Left kidney (tissue), 2 donors: ENCODE data around the gene RAMP2. TPM values are rescaled to one million over a fixed set of nuclear protein-coding genes. Genes with fewer than 3 reads are reported as not detected.

Experiments used
- DNase-seq: peaks from one replicate; pipeline ENCODE4 v3.0.0-alpha.2; 2013
- polyA plus RNA-seq: library from polyadenylated mRNA; unstranded; fragments of 120-200 nt; gene quantifications from one replicate; pipeline ENCODE4 v1.2.1, GENCODE V29; 2013; ENCODE audit not compliant: insufficient read length

RAMP2 gene
- polyA plus RNA-seq, 1 donor: 70.0 TPM

GRCh38 chr17:42784811-42785592 lies 24.0 kb downstream of the RAMP2 start:
- DNase-seq: no peak

GRCh38 chr17:42787266-42787665 lies 26.2 kb downstream of the RAMP2 start:
- no peak for DNase-seq

- DNase-seq: no peak
These were observed 30.9 kb downstream of the RAMP2 start for GRCh38 chr17:42791948-42792347.

DNA sequence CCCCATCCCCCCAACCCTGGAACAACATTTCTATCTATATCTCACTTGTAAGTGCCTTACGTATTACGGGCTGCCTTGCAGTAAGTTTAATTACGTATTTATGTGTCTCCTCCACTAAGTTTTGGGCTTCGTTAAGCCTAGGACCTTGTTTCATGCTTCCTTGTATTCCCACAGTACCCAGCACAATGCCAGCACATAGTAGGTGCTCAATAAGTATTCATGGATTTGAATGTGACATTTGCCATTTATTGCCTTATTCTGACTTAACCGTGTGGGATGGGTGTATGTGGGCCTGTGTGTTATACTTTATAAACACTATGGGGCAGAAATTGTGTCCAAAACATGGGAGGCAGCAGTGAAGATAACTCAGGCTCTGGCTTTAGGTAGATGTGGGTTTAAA lies 31.5 kb downstream of the RAMP2 start:
- no peak for DNase-seq

DNA sequence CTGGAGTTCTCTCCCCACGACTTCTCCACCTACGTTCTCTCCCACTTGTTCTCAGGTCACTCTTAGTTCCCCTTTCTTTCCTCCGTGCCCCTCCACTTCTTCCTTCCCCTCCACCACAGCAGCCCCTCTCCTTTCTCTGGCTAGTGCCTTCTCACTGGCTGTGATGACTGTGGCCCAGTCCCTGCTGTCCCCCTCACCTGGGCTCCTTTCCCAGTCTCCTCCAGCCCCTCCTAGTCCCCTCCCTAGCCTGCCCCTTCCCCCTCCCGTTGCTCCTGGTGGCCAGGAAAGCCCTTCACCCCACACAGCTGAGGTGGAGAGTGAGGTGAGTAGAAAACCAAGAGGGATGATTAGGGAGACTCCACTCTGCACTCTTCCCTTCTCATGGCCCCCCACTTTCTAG lies 34.0 kb downstream of the RAMP2 start:
- no peak for DNase-seq

DNA sequence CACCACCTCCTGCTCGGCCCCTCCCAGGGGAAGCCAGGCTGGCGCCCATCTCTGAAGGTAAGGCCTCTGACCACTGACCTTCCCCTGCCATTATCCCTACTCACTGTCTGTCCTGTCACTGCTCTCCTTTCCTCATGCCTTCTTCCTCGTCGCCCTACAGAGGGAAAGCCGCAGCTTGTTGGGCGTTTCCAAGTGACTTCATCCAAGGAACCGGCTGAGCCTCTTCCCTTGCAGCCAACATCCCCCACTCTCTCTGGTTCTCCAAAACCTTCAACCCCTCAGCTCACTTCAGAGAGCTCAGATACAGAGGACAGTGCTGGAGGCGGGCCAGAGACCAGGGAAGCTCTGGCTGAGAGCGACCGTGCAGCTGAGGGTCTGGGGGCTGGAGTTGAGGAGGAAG lies 34.4 kb downstream of the RAMP2 start:
- no peak for DNase-seq

DNA sequence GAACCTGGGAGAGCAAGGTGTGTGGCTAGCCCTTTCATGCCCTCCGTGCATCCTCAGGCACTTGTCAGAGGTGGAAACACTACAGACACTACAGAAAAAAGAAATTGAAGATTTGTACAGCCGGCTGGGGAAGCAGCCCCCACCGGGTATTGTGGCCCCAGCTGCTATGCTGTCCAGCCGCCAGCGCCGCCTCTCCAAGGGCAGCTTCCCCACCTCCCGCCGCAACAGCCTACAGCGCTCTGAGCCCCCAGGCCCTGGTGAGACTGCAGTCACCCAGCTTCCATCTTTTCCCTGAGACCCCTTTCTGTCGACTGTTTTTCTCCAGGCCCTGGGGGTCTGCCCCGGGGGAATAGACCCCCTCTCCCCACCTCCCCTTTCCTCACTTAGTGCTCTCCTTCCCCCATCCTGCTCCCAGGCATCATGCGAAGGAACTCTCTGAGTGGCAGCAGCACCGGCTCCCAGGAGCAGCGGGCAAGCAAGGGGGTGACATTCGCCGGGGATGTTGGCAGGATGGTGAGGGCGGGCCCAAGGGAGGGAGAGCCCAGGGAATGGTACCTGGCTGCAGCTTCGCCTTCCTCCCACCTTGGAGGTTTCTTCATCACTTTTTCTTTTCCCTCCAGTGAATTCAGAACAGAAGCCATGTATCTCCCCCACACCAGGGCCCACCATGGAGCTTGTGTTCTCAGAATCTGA lies 35.2 kb downstream of the RAMP2 start:
- no peak for DNase-seq

GRCh38 chr17:42797067-42798007 lies 36.3 kb downstream of the RAMP2 start:
- DNase-seq: no peak

DNA sequence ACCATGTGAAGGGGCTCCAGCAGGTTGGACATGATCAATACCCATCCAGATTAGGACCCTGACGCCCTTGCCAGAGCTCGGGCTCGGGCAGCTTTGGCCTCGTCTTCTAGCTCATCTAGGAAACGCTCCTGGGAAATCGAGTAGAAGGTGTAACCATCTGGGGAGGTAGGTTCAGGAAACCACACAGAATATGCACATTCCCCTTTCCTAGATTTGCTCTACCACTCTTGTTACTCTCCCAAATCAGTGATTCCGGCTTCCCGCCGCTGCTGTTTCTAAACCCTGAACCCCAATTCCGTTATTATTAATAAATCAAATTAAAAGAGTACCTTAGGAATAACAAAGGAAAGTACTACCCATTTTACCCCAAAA lies 37.0 kb downstream of the RAMP2 start:
- no peak for DNase-seq

- peak; percentile 83 for DNase-seq
These were observed 37.7 kb downstream of the RAMP2 start, which contains the start of the genes CNTD1 and COA3 for GRCh38 chr17:42798383-42799380. Gene CNTD1 (plus strand): TSS chr17:42798861. CDS start chr17:42799068, 207 bp downstream. Gene COA3 (minus strand): TSS chr17:42798704. CDS start chr17:42798681, 23 bp downstream.

DNA sequence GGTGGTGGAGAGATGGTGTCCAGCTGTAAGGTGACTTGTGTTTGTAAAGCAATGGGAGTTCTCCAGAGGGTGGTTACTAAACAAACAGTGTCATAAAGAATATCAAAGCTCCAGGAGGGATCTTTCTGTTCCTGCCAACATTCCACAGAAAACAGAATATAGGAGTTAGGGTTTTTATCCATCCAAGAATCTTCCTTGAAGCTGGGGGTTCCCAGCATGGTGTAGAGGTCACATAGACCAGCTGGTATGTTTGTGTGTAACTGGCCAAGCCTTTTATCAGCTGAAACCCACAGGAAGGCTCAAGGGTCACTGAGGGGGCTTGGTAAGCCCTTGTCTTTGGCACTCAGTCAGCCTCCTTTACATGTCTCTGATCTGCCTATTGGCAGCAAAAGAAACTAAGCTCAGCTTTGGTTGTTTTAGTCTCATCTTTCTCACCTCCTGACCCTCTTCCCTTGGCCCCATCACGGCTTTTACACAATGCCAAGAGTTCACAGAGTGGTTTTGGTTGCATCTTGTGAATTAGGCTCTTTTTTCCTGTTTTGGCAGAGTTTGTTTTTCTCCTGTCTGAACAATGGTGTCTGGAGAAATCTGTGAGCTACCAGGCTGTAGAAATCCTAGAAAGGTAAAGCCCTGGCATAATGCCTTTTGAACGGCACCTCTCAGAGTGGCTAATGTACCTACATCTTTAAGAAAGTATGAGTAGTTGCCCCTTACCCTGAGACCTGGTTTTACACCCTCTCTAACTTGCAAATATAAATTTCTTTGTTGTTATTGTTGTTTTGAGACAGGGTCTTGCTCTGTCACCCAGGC lies 42.3 kb downstream of the RAMP2 start:
- DNase-seq: no peak

DNA sequence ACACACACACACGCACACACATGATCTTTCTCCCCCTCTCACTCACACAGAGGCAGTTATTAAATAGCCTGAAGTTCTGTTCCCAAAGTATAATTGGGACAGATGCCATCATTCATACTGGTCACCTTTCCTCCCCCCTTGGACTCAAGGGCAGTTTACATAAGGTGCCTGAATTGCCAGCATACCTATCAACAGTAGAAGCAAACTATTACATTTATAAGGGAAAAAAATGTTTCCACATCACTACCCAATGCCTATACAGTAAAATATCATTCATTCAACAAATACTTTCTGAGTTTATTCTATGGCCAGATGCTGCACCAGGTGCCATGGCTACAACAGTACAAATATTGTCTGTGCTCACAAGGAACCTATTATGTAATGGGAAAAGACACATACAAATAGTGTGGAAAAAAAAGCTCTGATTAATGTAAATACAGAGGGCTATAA lies 43.9 kb downstream of the RAMP2 start:
- no peak for DNase-seq

GRCh38 chr17:42806249-42806648 lies 45.2 kb downstream of the RAMP2 start:
- DNase-seq: no peak

DNA sequence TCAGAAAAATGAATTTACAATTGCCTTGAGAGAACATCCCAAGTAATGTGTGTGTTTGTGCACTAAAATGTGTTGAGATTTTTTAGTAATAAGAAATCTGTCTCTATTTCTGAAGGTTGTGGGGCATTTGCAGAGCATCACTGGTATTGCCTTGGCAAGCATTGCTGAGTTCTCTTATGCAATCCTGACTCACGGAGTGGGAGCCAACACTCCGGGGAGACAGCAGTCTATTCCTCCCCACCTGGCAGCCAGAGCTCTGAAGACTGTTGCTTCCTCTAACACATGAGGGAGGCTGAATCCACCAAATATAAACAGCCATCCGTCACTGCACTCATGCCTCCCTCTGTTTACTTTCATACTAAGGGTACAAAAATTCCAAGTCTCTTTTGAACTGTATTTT lies 48.2 kb downstream of the RAMP2 start:
- no peak for DNase-seq

Other genes with a start within 250 kb of the RAMP2 start
- gene NAGLU, start 225.0 kb upstream of the RAMP2 start, polyA plus RNA-seq: 14.1 TPM
- gene HSD17B1, start 208.3 kb upstream of the RAMP2 start, polyA plus RNA-seq: 4.7 TPM
- gene COASY, start 199.1 kb upstream of the RAMP2 start, polyA plus RNA-seq: 55.4 TPM
- 35.7 TPM for gene MLX, start 194.1 kb upstream of the RAMP2 start, polyA plus RNA-seq
- 25.0 TPM for gene PSMC3IP, start 183.5 kb upstream of the RAMP2 start, polyA plus RNA-seq
- gene RETREG3, start 151.9 kb upstream of the RAMP2 start, polyA plus RNA-seq: 60.6 TPM
- 57.4 TPM for gene TUBG1, start 151.5 kb upstream of the RAMP2 start, polyA plus RNA-seq
- gene TUBG2, start 101.9 kb upstream of the RAMP2 start, polyA plus RNA-seq: 37.2 TPM
- gene PLEKHH3, start 84.2 kb upstream of the RAMP2 start, polyA plus RNA-seq: 16.2 TPM
- 1.3 TPM for gene CCR10, start 79.4 kb upstream of the RAMP2 start, polyA plus RNA-seq
- 8.8 TPM for gene CNTNAP1, start 78.7 kb upstream of the RAMP2 start, polyA plus RNA-seq
- 58.7 TPM for gene EZH1, start 16.2 kb upstream of the RAMP2 start, polyA plus RNA-seq
- gene VPS25, start 12.2 kb downstream of the RAMP2 start, polyA plus RNA-seq: 78.2 TPM
- gene WNK4, start 19.4 kb downstream of the RAMP2 start, polyA plus RNA-seq: 10.1 TPM
- gene COA3, start 37.5 kb downstream of the RAMP2 start, polyA plus RNA-seq: 144 TPM
- 3.4 TPM for gene CNTD1, start 37.6 kb downstream of the RAMP2 start, polyA plus RNA-seq
- gene BECN1, start 63.1 kb downstream of the RAMP2 start, polyA plus RNA-seq: 85.0 TPM
- 108 TPM for gene PSME3, start 72.2 kb downstream of the RAMP2 start, polyA plus RNA-seq
- 1.5 TPM for gene AOC2, start 83.4 kb downstream of the RAMP2 start, polyA plus RNA-seq
- 4.9 TPM for gene AOC3, start 90.0 kb downstream of the RAMP2 start, polyA plus RNA-seq
- 5.6 TPM for gene G6PC1, start 139.6 kb downstream of the RAMP2 start, polyA plus RNA-seq
- gene AARSD1, start 203.2 kb downstream of the RAMP2 start, polyA plus RNA-seq: 76.3 TPM
- 2.4 TPM for gene PTGES3L, start 218.9 kb downstream of the RAMP2 start, polyA plus RNA-seq
- 17.6 TPM for gene RUNDC1, start 219.3 kb downstream of the RAMP2 start, polyA plus RNA-seq
- gene RPL27, start 237.2 kb downstream of the RAMP2 start, polyA plus RNA-seq: 1,206 TPM
- gene IFI35, start 245.6 kb downstream of the RAMP2 start, polyA plus RNA-seq: 8.8 TPM